Measurements from ENCODE around the gene ROR1.

ROR1 gene

GRCh38 chr1:64136752-64137411 is 363.1 kb downstream of the ROR1 start:
- peaks cover 1% of the 10 kb centered on the region for H3K36me3 ChIP-seq (ENCODE audit: control insufficient read depth, insufficient read depth, low read length)
- no peaks in the 10 kb centered on the region for H3K27me3 ChIP-seq (ENCODE audit: control insufficient read depth, insufficient read depth, low read length)
- no peaks in the 10 kb centered on the region for H3K9me3 ChIP-seq (ENCODE audit: control insufficient read depth, insufficient read depth, low read length)
- no peak overlapping the region for H3K9ac ChIP-seq (ENCODE audit: low read depth, low read length)
- H3K4me1 ChIP-seq (ENCODE audit: control insufficient read depth, insufficient read depth, low read length), result no peaks in the 10 kb centered on the region
- H3K4me3 ChIP-seq (ENCODE audit: low read depth, low read length), result no peak overlapping the region

- peaks cover 6% of the 10 kb centered on the region for H3K36me3 ChIP-seq (ENCODE audit: control insufficient read depth, insufficient read depth, low read length)
- H3K9ac ChIP-seq (ENCODE audit: low read depth, low read length), result no peak overlapping the region
- no peaks in the 10 kb centered on the region for H3K27me3 ChIP-seq (ENCODE audit: control insufficient read depth, insufficient read depth, low read length)
- H3K4me3 ChIP-seq (ENCODE audit: low read depth, low read length), result no peak overlapping the region
- H3K4me1 ChIP-seq (ENCODE audit: control insufficient read depth, insufficient read depth, low read length), result no peaks in the 10 kb centered on the region
- H3K9me3 ChIP-seq (ENCODE audit: control insufficient read depth, insufficient read depth, low read length), result no peaks in the 10 kb centered on the region
These were observed 363.6 kb downstream of the ROR1 start for GRCh38 chr1:64137412-64137803.

- H3K4me1 ChIP-seq (ENCODE audit: control insufficient read depth, insufficient read depth, low read length), result no peaks in the 10 kb centered on the region
- H3K9me3 ChIP-seq (ENCODE audit: control insufficient read depth, insufficient read depth, low read length), result no peaks in the 10 kb centered on the region
- H3K4me3 ChIP-seq (ENCODE audit: low read depth, low read length), result no peak overlapping the region
- H3K9ac ChIP-seq (ENCODE audit: low read depth, low read length), result no peak overlapping the region
- no peaks in the 10 kb centered on the region for H3K27me3 ChIP-seq (ENCODE audit: control insufficient read depth, insufficient read depth, low read length)
- peaks cover 15% of the 10 kb centered on the region for H3K36me3 ChIP-seq (ENCODE audit: control insufficient read depth, insufficient read depth, low read length)
These were observed 366.1 kb downstream of the ROR1 start for GRCh38 chr1:64139877-64140276.

- Histone ChIP-seq H3K4me3 (ENCODE audit: low read depth, low read length) (no peak overlapping the region), H3K27me3 (ENCODE audit: control insufficient read depth, insufficient read depth, low read length) (no peaks in the 10 kb centered on the region), H3K9ac (ENCODE audit: low read depth, low read length) (no peak overlapping the region), H3K36me3 (ENCODE audit: control insufficient read depth, insufficient read depth, low read length) (peaks cover 15% of the 10 kb centered on the region), H3K4me1 (ENCODE audit: control insufficient read depth, insufficient read depth, low read length) (no peaks in the 10 kb centered on the region), H3K9me3 (ENCODE audit: control insufficient read depth, insufficient read depth, low read length) (no peaks in the 10 kb centered on the region)
These were observed 366.8 kb downstream of the ROR1 start for GRCh38 chr1:64140596-64140995.

- no peak overlapping the region for H3K4me3 ChIP-seq (ENCODE audit: low read depth, low read length)
- no peaks in the 10 kb centered on the region for H3K9me3 ChIP-seq (ENCODE audit: control insufficient read depth, insufficient read depth, low read length)
- H3K9ac ChIP-seq (ENCODE audit: low read depth, low read length), result no peak overlapping the region
- peaks cover 3% of the 10 kb centered on the region for H3K4me1 ChIP-seq (ENCODE audit: control insufficient read depth, insufficient read depth, low read length)
- H3K27me3 ChIP-seq (ENCODE audit: control insufficient read depth, insufficient read depth, low read length), result no peaks in the 10 kb centered on the region
- peaks cover 11% of the 10 kb centered on the region for H3K36me3 ChIP-seq (ENCODE audit: control insufficient read depth, insufficient read depth, low read length)
These were observed 373.4 kb downstream of the ROR1 start for GRCh38 chr1:64147045-64147724.

- no peaks in the 10 kb centered on the region for H3K27me3 ChIP-seq (ENCODE audit: control insufficient read depth, insufficient read depth, low read length)
- no peak overlapping the region for H3K4me3 ChIP-seq (ENCODE audit: low read depth, low read length)
- peaks cover 5% of the 10 kb centered on the region for H3K36me3 ChIP-seq (ENCODE audit: control insufficient read depth, insufficient read depth, low read length)
- H3K9ac ChIP-seq (ENCODE audit: low read depth, low read length), result no peak overlapping the region
- H3K9me3 ChIP-seq (ENCODE audit: control insufficient read depth, insufficient read depth, low read length), result no peaks in the 10 kb centered on the region
- H3K4me1 ChIP-seq (ENCODE audit: control insufficient read depth, insufficient read depth, low read length), result peaks cover 3% of the 10 kb centered on the region
These were observed 373.9 kb downstream of the ROR1 start for GRCh38 chr1:64147759-64148158.

GRCh38 chr1:64150266-64150665 is 376.4 kb downstream of the ROR1 start:
- Histone ChIP-seq H3K36me3 (ENCODE audit: control insufficient read depth, insufficient read depth, low read length) (no peaks in the 10 kb centered on the region), H3K9me3 (ENCODE audit: control insufficient read depth, insufficient read depth, low read length) (no peaks in the 10 kb centered on the region), H3K4me1 (ENCODE audit: control insufficient read depth, insufficient read depth, low read length) (peaks cover 8% of the 10 kb centered on the region), H3K27me3 (ENCODE audit: control insufficient read depth, insufficient read depth, low read length) (no peaks in the 10 kb centered on the region), H3K9ac (ENCODE audit: low read depth, low read length) (no peak overlapping the region), H3K4me3 (ENCODE audit: low read depth, low read length) (no peak overlapping the region)

GRCh38 chr1:64150729-64151230 is 377.0 kb downstream of the ROR1 start:
- no peaks in the 10 kb centered on the region for H3K9me3 ChIP-seq (ENCODE audit: control insufficient read depth, insufficient read depth, low read length)
- no peak overlapping the region for H3K9ac ChIP-seq (ENCODE audit: low read depth, low read length)
- peaks cover 8% of the 10 kb centered on the region for H3K4me1 ChIP-seq (ENCODE audit: control insufficient read depth, insufficient read depth, low read length)
- no peak overlapping the region for H3K4me3 ChIP-seq (ENCODE audit: low read depth, low read length)
- H3K27me3 ChIP-seq (ENCODE audit: control insufficient read depth, insufficient read depth, low read length), result no peaks in the 10 kb centered on the region
- H3K36me3 ChIP-seq (ENCODE audit: control insufficient read depth, insufficient read depth, low read length), result no peaks in the 10 kb centered on the region

GRCh38 chr1:64155278-64155677 is 381.5 kb downstream of the ROR1 start:
- no peak overlapping the region for H3K4me3 ChIP-seq (ENCODE audit: low read depth, low read length)
- H3K9ac ChIP-seq (ENCODE audit: low read depth, low read length), result no peak overlapping the region

GRCh38 chr1:64161357-64161941 is 387.6 kb downstream of the ROR1 start:
- no peaks in the 10 kb centered on the region for H3K27me3 ChIP-seq (ENCODE audit: control insufficient read depth, insufficient read depth, low read length)
- peaks cover 5% of the 10 kb centered on the region for H3K36me3 ChIP-seq (ENCODE audit: control insufficient read depth, insufficient read depth, low read length)
- H3K9me3 ChIP-seq (ENCODE audit: control insufficient read depth, insufficient read depth, low read length), result no peaks in the 10 kb centered on the region
- no peak overlapping the region for H3K9ac ChIP-seq (ENCODE audit: low read depth, low read length)
- H3K4me3 ChIP-seq (ENCODE audit: low read depth, low read length), result no peak overlapping the region
- no peaks in the 10 kb centered on the region for H3K4me1 ChIP-seq (ENCODE audit: control insufficient read depth, insufficient read depth, low read length)

More at GRCh38 chr1:64155278-64155677, 381.5 kb downstream of the ROR1 start:
- H3K4me1 ChIP-seq (ENCODE audit: control insufficient read depth, insufficient read depth, low read length), result peaks cover 5% of the 10 kb centered on the region
- no peaks in the 10 kb centered on the region for H3K27me3 ChIP-seq (ENCODE audit: control insufficient read depth, insufficient read depth, low read length)
- H3K9me3 ChIP-seq (ENCODE audit: control insufficient read depth, insufficient read depth, low read length), result no peaks in the 10 kb centered on the region
- peaks cover 3% of the 10 kb centered on the region for H3K36me3 ChIP-seq (ENCODE audit: control insufficient read depth, insufficient read depth, low read length)

- no peak overlapping the region for H3K9ac ChIP-seq (ENCODE audit: low read depth, low read length)
- H3K36me3 ChIP-seq (ENCODE audit: control insufficient read depth, insufficient read depth, low read length), result peaks cover 5% of the 10 kb centered on the region
- no peaks in the 10 kb centered on the region for H3K9me3 ChIP-seq (ENCODE audit: control insufficient read depth, insufficient read depth, low read length)
- H3K27me3 ChIP-seq (ENCODE audit: control insufficient read depth, insufficient read depth, low read length), result no peaks in the 10 kb centered on the region
- no peak overlapping the region for H3K4me3 ChIP-seq (ENCODE audit: low read depth, low read length)
- H3K4me1 ChIP-seq (ENCODE audit: control insufficient read depth, insufficient read depth, low read length), result no peaks in the 10 kb centered on the region
These were observed 388.3 kb downstream of the ROR1 start for GRCh38 chr1:64162151-64162550.

GRCh38 chr1:64162804-64163203 is 389.0 kb downstream of the ROR1 start:
- Histone ChIP-seq H3K4me3 (ENCODE audit: low read depth, low read length) (no peak overlapping the region), H3K36me3 (ENCODE audit: control insufficient read depth, insufficient read depth, low read length) (peaks cover 5% of the 10 kb centered on the region), H3K4me1 (ENCODE audit: control insufficient read depth, insufficient read depth, low read length) (no peaks in the 10 kb centered on the region), H3K27me3 (ENCODE audit: control insufficient read depth, insufficient read depth, low read length) (no peaks in the 10 kb centered on the region), H3K9me3 (ENCODE audit: control insufficient read depth, insufficient read depth, low read length) (no peaks in the 10 kb centered on the region), H3K9ac (ENCODE audit: low read depth, low read length) (no peak overlapping the region)
